ENCODE measurements around the gene PHC2.

The PHC2 gene

GRCh38 chr1:33289858-33290154 lies 141.1 kb downstream of the PHC2 start:
- DNase-seq (ENCODE audit: low read depth) = no peak

- no peak for DNase-seq (ENCODE audit: low read depth)
These were observed 141.7 kb downstream of the PHC2 start for GRCh38 chr1:33288976-33289857.

GRCh38 chr1:33287317-33287716 lies 143.6 kb downstream of the PHC2 start:
- DNase-seq (ENCODE audit: low read depth) = no peak

- no peak for DNase-seq (ENCODE audit: low read depth)
These were observed 144.3 kb downstream of the PHC2 start for GRCh38 chr1:33286451-33287185.

- no peak for DNase-seq (ENCODE audit: low read depth)
These were observed 146.8 kb downstream of the PHC2 start for GRCh38 chr1:33284049-33284448.

DNA sequence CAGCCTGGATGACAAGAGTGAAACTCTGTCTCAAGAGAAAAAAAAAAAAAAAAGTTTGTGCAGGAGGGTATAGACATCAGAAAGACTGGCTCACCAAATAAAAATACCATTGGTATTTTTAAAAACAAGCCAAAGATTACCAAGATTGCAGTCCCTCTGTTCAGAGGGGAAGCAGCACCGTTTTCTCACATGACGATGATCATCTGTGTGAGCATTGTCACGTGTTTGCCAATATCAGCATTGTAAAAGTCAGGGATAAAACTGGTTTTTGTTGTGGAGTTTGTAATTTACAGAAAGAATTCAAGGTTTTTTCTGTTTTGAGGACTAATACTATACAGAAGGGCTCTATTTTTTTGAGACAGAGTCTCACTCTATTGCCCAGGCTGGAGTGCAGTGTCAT lies 148.1 kb downstream of the PHC2 start:
- no peak for DNase-seq (ENCODE audit: low read depth)

- DNase-seq (ENCODE audit: low read depth) = no peak
These were observed 149.2 kb downstream of the PHC2 start for GRCh38 chr1:33281554-33282303.

- no peak for DNase-seq (ENCODE audit: low read depth)
These were observed 150.7 kb downstream of the PHC2 start for GRCh38 chr1:33280091-33280661.

DNA sequence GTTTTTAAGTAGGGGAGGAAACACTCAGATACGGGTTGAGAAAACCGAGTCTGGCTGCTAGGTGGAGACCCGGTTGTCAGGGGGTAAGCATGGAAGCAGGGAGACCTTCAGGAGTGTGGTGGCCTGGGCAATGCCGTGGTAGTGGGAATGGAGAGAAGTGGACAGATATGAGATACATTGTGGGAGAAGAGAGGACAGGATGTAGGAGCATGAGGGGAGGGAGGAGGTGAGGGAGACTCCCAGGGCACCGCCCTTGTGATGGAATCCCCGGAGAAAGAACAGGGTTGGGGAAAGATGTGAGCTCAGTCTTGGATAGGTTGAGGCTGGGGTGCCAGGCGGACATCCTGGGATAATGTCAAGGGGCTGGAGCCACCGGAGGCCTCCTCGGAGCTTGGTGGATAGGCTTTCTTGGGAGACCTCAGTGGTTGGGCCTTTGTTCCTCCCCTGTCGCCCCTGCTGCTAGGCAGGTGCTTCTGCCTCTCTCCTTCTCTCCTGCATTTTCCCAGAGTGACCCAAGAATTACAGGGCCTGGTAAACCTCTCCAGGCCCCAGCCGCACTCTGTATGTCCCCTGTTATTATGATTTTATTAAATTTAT lies 153.3 kb downstream of the PHC2 start:
- DNase-seq (ENCODE audit: low read depth) = no peak

DNA sequence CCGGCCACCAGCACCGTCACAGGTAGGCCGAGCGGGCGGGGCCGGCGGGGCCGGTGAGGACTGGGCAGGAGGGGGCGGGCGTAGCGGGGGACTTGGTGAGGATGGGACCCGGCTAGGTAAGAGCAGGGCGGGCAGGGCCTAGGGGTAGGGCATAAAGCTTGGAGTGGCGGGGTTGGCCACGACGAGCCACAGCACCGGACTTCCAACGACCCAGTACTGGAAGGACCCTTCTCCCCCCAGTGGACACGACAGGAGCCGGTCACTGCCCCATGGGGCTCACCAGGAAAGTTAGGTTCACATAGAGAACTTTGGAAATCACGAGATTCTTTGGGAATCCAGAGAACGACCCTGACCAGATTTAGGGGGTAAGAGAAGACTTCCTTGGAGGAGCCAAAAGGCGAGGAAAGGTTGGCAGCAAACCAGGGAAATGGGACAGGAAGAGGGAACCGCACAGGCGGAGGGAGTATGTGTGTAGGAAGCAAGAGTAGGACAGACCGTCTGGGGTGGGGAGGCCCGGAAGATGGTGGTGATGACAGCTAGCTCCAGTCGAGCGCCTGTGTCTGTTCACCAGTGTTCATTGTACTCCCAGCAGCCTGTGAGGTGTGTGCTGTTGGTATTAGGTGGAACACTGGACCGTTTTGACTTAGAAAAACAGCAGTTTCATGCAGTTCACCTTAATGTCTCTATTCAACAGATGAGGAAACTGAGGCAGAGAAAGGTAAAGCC lies 154.2 kb downstream of the PHC2 start:
- DNase-seq (ENCODE audit: low read depth) = no peak

GRCh38 chr1:33275706-33276572 lies 155.0 kb downstream of the PHC2 start:
- no peak for DNase-seq (ENCODE audit: low read depth)

GRCh38 chr1:33275195-33275594 lies 155.7 kb downstream of the PHC2 start:
- no peak for DNase-seq (ENCODE audit: low read depth)

GRCh38 chr1:33274446-33274845 lies 156.4 kb downstream of the PHC2 start:
- DNase-seq (ENCODE audit: low read depth) = no peak

GRCh38 chr1:33273961-33274371 lies 156.9 kb downstream of the PHC2 start:
- no peak for DNase-seq (ENCODE audit: low read depth)
